WTC11 (cell line): ENCODE data around the gene SDCCAG8.

Experiments
- RELA ChIP-seq: sonication (generic); formaldehyde crosslinking; IDR thresholded peaks from 2 replicates; pipeline ENCODE4 v1.8.1; 2022; ENCODE audit warnings: missing genetic modification reagents, mild to moderate bottlenecking, borderline replicate concordance
- TEAD4 ChIP-seq: sonication (generic); formaldehyde crosslinking; IDR thresholded peaks from 2 replicates; pipeline ENCODE4 v1.8.0; 2022; ENCODE audit warnings: mild to moderate bottlenecking, missing genetic modification reagents

DNA sequence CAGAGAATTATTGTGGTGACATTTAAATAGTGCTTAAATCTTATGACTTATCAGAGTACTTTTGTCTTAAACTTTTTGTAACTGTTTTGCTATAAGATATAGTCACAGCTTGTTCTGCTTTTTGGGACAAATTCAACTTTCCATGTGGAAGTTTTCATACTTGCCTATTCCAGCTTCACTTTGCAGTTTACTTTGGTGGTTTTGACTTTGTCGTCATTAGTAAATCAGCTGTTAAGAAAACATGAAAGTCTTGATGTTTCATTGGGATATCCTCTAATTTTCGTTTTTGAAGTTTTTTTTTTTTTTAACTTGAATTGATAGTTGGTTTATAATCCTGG is 31.3 kb downstream of the SDCCAG8 start:
- no peak for TF ChIP-seq RELA (CRISPR knock-in tag)
- TF ChIP-seq TEAD4, result no peak
